ENCODE data around the gene DDX10. TPM values are rescaled to one million over a fixed set of nuclear protein-coding genes. Genes with fewer than 3 reads are reported as not detected.

DDX10 gene
- total RNA-seq, 4 donors from 2014 or later: 17.0 to 39.0 (median 34.3) TPM

DNA sequence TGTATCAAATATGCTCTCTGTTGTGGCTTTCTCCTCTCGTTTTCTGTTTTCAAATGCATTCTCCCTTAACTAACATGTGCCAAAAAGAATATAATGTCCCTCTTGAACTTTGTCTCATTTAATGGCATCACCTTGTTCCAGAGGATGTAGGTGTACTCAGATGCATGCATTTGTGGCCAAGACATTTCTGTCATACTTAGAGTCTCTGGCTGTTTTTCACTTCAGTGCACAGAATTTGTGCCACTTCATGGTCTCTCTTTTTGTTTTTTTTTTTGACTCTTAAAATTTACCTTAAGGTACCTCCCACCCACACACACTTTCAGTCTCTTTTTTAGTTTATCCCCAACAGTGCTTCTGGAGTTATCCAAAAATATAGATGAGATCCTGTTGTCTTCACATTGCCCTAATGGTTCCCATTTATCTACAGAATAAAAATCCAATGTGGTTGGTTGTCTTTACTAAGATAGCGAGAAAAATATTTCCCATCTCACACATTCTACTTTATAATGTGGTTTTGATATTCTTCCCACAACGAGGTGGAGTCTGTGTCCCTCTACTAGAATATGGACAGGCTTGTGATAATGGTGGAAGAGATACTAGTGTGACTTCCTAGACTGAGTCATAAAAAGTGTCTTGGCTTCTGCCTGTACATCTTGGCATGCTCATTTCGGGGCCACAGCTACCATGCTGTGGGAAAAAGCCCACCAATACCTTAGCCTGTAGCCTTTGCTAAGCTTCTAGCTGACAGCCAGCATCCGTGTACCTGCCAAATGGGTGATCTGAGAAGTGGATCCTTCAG is 125.8 kb downstream of the DDX10 start:
- intact Hi-C loops (cut with DNase I): no loop called here
- WGBS, 2 donors: 66 to 73% methylated on average over 5 of the region's 5 CpGs

DNA sequence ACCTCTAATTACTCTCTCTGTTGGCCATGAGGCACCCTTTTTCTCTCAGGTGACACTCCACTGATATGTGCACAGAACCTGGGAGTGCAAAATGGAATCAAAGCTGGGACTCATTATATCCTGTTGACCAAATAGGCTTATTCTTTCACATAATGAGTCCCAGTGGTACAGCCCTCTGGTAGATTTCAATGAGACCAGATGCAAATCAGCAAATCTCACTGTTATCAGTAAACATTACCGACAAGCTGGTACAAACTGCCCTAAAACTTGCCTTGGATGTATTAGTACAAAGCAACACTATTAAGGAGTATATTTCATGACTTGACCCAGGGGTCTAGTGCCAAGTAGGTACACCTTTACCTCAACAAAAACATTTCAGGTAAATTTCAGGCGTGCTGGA is 128.3 kb downstream of the DDX10 start:
- no peaks in the 10 kb centered on the region for H3K9me3 ChIP-seq
- TF ChIP-seq, protein P1, sequence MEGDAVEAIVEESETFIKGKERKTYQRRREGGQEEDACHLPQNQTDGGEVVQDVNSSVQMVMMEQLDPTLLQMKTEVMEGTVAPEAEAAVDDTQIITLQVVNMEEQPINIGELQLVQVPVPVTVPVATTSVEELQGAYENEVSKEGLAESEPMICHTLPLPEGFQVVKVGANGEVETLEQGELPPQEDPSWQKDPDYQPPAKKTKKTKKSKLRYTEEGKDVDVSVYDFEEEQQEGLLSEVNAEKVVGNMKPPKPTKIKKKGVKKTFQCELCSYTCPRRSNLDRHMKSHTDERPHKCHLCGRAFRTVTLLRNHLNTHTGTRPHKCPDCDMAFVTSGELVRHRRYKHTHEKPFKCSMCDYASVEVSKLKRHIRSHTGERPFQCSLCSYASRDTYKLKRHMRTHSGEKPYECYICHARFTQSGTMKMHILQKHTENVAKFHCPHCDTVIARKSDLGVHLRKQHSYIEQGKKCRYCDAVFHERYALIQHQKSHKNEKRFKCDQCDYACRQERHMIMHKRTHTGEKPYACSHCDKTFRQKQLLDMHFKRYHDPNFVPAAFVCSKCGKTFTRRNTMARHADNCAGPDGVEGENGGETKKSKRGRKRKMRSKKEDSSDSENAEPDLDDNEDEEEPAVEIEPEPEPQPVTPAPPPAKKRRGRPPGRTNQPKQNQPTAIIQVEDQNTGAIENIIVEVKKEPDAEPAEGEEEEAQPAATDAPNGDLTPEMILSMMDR (IDR thresholded peaks at IDR 0.05): no peak
- no peak for TF ChIP-seq POLR2A (IDR thresholded peaks at IDR 0.05)
- H3K4me1 ChIP-seq: no peaks in the 10 kb centered on the region
- H3K27ac ChIP-seq: no peak overlapping the region
- H3K4me3 ChIP-seq (replicated peaks in 1 of 3): no peak overlapping the region
- no peaks in the 10 kb centered on the region for H3K36me3 ChIP-seq
- no peak for DNase-seq
- 91 to 93% methylated on average over 2 of the region's 2 CpGs for WGBS, 2 donors
- H3K27me3 ChIP-seq: no peaks in the 10 kb centered on the region
- intact Hi-C loops (cut with DNase I): no loop called here

More for the DNA sequence above, 125.8 kb downstream of the DDX10 start:
- TF ChIP-seq, protein P1 (IDR thresholded peaks at IDR 0.05): no peak
- no peak for TF ChIP-seq POLR2A (IDR thresholded peaks at IDR 0.05)
- Histone ChIP-seq H3K36me3 (no peaks in the 10 kb centered on the region), H3K4me1 (peaks cover 0 to 4% of the 10 kb centered on the region in 2 donors), H3K4me3 (replicated peaks in 1 of 3) (no peak overlapping the region), H3K9me3 (no peaks in the 10 kb centered on the region), H3K27ac (no peak overlapping the region), H3K27me3 (no peaks in the 10 kb centered on the region)
- no peak for DNase-seq

- TF ChIP-seq, protein P1 (IDR thresholded peaks at IDR 0.05): no peak
- TF ChIP-seq POLR2A (IDR thresholded peaks at IDR 0.05): no peak
- H3K36me3 ChIP-seq: no peaks in the 10 kb centered on the region
- H3K27me3 ChIP-seq: no peaks in the 10 kb centered on the region
- H3K9me3 ChIP-seq: no peaks in the 10 kb centered on the region
- WGBS, 2 donors: 81 to 83% methylated on average over 2 of the region's 2 CpGs
- H3K4me1 ChIP-seq: no peaks in the 10 kb centered on the region
- H3K4me3 ChIP-seq (replicated peaks in 1 of 3): no peak overlapping the region
- H3K27ac ChIP-seq: no peak overlapping the region
- intact Hi-C loops (cut with DNase I): no loop called here
- no peak for DNase-seq
These were observed 128.7 kb downstream of the DDX10 start for GRCh38 chr11:108793611-108794010.

- no peaks in the 10 kb centered on the region for H3K4me1 ChIP-seq
- no peak overlapping the region for H3K4me3 ChIP-seq (replicated peaks in 1 of 3)
- intact Hi-C loops (cut with DNase I): no loop called here
- 82 to 90% methylated on average over 4 of the region's 4 CpGs for WGBS, 2 donors
- no peak for DNase-seq
- no peaks in the 10 kb centered on the region for H3K36me3 ChIP-seq
- no peaks in the 10 kb centered on the region for H3K9me3 ChIP-seq
- H3K27me3 ChIP-seq: no peaks in the 10 kb centered on the region
- no peak overlapping the region for H3K27ac ChIP-seq
- TF ChIP-seq POLR2A (IDR thresholded peaks at IDR 0.05): no peak
- TF ChIP-seq, protein P1 (IDR thresholded peaks at IDR 0.05): no peak
These were observed 131.7 kb downstream of the DDX10 start for GRCh38 chr11:108796551-108796950.

DNA sequence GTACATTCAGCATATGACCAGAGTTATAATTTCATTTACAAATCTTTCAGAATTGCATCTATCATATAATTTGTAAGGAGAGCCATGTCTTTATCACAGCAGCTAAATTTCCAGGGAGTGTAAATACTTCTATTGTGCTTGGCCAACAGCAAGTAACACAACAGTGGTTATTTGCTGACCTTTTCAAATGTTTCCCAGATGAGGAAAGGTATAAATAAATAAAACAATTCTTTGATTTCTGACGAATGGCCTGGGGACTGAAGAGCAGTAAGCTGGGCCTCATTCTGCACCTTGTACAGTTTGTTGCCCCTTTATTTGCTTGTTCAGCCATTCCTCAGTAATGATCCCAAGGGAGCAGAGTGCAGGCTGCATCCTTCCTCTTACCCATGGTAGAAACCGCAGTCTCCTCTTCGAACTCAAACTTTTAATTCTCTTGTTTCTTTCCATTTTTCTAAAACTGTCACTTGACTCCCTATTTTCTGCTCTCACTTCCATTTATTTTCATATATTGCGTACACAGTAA is 132.8 kb downstream of the DDX10 start:
- Histone ChIP-seq H3K27ac (no peak overlapping the region), H3K9me3 (no peaks in the 10 kb centered on the region), H3K27me3 (no peaks in the 10 kb centered on the region), H3K4me1 (no peaks in the 10 kb centered on the region), H3K4me3 (replicated peaks in 1 of 3) (no peak overlapping the region), H3K36me3 (no peaks in the 10 kb centered on the region)
- 83 to 91% methylated on average over 4 of the region's 4 CpGs for WGBS, 2 donors
- intact Hi-C loops (cut with DNase I): no loop called here
- TF ChIP-seq POLR2A (IDR thresholded peaks at IDR 0.05): no peak
- TF ChIP-seq, protein P1 (IDR thresholded peaks at IDR 0.05): no peak
- DNase-seq: no peak
